ENCODE results near the gene SYCE1. TPM values are rescaled to one million over a fixed set of nuclear protein-coding genes. Genes with fewer than 3 reads are reported as not detected.
"Not testable (repeated sequence)": the region's sequence is repeated elsewhere in the genome, so short reads cannot be mapped to it uniquely, and the experiment has no call there.

Gene SYCE1
- polyA plus RNA-seq, 2 donors, result 0.39 to 2.2 TPM

- Histone ChIP-seq H3K27ac (ENCODE audit: low read depth in 2 of 2, low read length in 1 of 2) (no peak overlapping the region), H3K36me3 (ENCODE audit: control insufficient read depth in 2 of 2, insufficient read depth in 2 of 2, low read length in 1 of 2) (no peaks in the 10 kb centered on the region), H3K9me3 (ENCODE audit: control insufficient read depth in 2 of 2, insufficient read depth in 1 of 2, low read depth in 1 of 2, low read length in 1 of 2) (peaks cover 0 to 3% of the 10 kb centered on the region in 2 donors), H3K4me3 (ENCODE audit: low read depth in 1 of 2, low read length in 2 of 2) (no peak overlapping the region), H3K4me1 (ENCODE audit: control insufficient read depth in 2 of 2, insufficient read depth in 2 of 2, low read length in 1 of 2) (no peaks in the 10 kb centered on the region), H3K27me3 (ENCODE audit: control insufficient read depth in 1 of 2, insufficient read depth in 2 of 2, low read length in 2 of 2) (peaks cover 0 to 5% of the 10 kb centered on the region in 2 donors)
- WGBS, 2 donors, result 73 to 76% methylated on average over 10 of the region's 10 CpGs
Observed at GRCh38 chr10:133590970-133591359, 25.6 kb upstream of the SYCE1 start.

GRCh38 chr10:133590226-133590969, 25.0 kb upstream of the SYCE1 start:
- 71 to 81% methylated on average over 13 of the region's 13 CpGs for WGBS, 2 donors
- Histone ChIP-seq H3K27ac (ENCODE audit: low read depth in 2 of 2, low read length in 1 of 2) (no peak overlapping the region), H3K4me3 (ENCODE audit: low read depth in 1 of 2, low read length in 2 of 2) (no peak overlapping the region), H3K9me3 (ENCODE audit: control insufficient read depth in 2 of 2, insufficient read depth in 1 of 2, low read depth in 1 of 2, low read length in 1 of 2) (peaks cover 0 to 3% of the 10 kb centered on the region in 2 donors), H3K4me1 (ENCODE audit: control insufficient read depth in 2 of 2, insufficient read depth in 2 of 2, low read length in 1 of 2) (no peaks in the 10 kb centered on the region), H3K27me3 (ENCODE audit: control insufficient read depth in 1 of 2, insufficient read depth in 2 of 2, low read length in 2 of 2) (peaks cover 0 to 5% of the 10 kb centered on the region in 2 donors), H3K36me3 (ENCODE audit: control insufficient read depth in 2 of 2, insufficient read depth in 2 of 2, low read length in 1 of 2) (no peaks in the 10 kb centered on the region)

GRCh38 chr10:133577037-133577436, 11.7 kb upstream of the SYCE1 start:
- not testable (repeated sequence) for H3K4me3 ChIP-seq (ENCODE audit: low read depth in 1 of 2, low read length in 2 of 2); H3K27ac ChIP-seq (ENCODE audit: low read depth in 2 of 2, low read length in 1 of 2); H3K27me3 ChIP-seq (ENCODE audit: control insufficient read depth in 1 of 2, insufficient read depth in 2 of 2, low read length in 2 of 2); H3K9me3 ChIP-seq (ENCODE audit: control insufficient read depth in 2 of 2, insufficient read depth in 1 of 2, low read depth in 1 of 2, low read length in 1 of 2); H3K4me1 ChIP-seq (ENCODE audit: control insufficient read depth in 2 of 2, insufficient read depth in 2 of 2, low read length in 1 of 2); H3K36me3 ChIP-seq (ENCODE audit: control insufficient read depth in 2 of 2, insufficient read depth in 2 of 2, low read length in 1 of 2)
- WGBS, 2 donors, result 78 to 84% methylated on average over 8 to 17 of the region's 31 CpGs

GRCh38 chr10:133573460-133573859, 8.1 kb upstream of the SYCE1 start:
- H3K27me3 ChIP-seq (ENCODE audit: control insufficient read depth in 1 of 2, insufficient read depth in 2 of 2, low read length in 2 of 2); H3K27ac ChIP-seq (ENCODE audit: low read depth in 2 of 2, low read length in 1 of 2); H3K9me3 ChIP-seq (ENCODE audit: control insufficient read depth in 2 of 2, insufficient read depth in 1 of 2, low read depth in 1 of 2, low read length in 1 of 2); H3K36me3 ChIP-seq (ENCODE audit: control insufficient read depth in 2 of 2, insufficient read depth in 2 of 2, low read length in 1 of 2); H3K4me1 ChIP-seq (ENCODE audit: control insufficient read depth in 2 of 2, insufficient read depth in 2 of 2, low read length in 1 of 2); H3K4me3 ChIP-seq (ENCODE audit: low read depth in 1 of 2, low read length in 2 of 2): not testable (repeated sequence)
- 68 to 71% methylated on average over 1 of the region's 1 CpG for WGBS, 2 donors

- not testable (repeated sequence) for H3K9me3 ChIP-seq (ENCODE audit: control insufficient read depth in 2 of 2, insufficient read depth in 1 of 2, low read depth in 1 of 2, low read length in 1 of 2); H3K4me3 ChIP-seq (ENCODE audit: low read depth in 1 of 2, low read length in 2 of 2); H3K4me1 ChIP-seq (ENCODE audit: control insufficient read depth in 2 of 2, insufficient read depth in 2 of 2, low read length in 1 of 2); H3K27me3 ChIP-seq (ENCODE audit: control insufficient read depth in 1 of 2, insufficient read depth in 2 of 2, low read length in 2 of 2); H3K27ac ChIP-seq (ENCODE audit: low read depth in 2 of 2, low read length in 1 of 2); H3K36me3 ChIP-seq (ENCODE audit: control insufficient read depth in 2 of 2, insufficient read depth in 2 of 2, low read length in 1 of 2)
- WGBS, 2 donors, result 86 to 91% methylated on average over 11 of the region's 11 CpGs
Observed at GRCh38 chr10:133572055-133572454, 6.7 kb upstream of the SYCE1 start.

GRCh38 chr10:133569801-133570200, 4.4 kb upstream of the SYCE1 start:
- H3K27me3 ChIP-seq (ENCODE audit: control insufficient read depth in 1 of 2, insufficient read depth in 2 of 2, low read length in 2 of 2); H3K4me3 ChIP-seq (ENCODE audit: low read depth in 1 of 2, low read length in 2 of 2); H3K27ac ChIP-seq (ENCODE audit: low read depth in 2 of 2, low read length in 1 of 2); H3K36me3 ChIP-seq (ENCODE audit: control insufficient read depth in 2 of 2, insufficient read depth in 2 of 2, low read length in 1 of 2); H3K4me1 ChIP-seq (ENCODE audit: control insufficient read depth in 2 of 2, insufficient read depth in 2 of 2, low read length in 1 of 2): not testable (repeated sequence)
- H3K9me3 ChIP-seq (ENCODE audit: control insufficient read depth in 2 of 2, insufficient read depth in 1 of 2, low read depth in 1 of 2, low read length in 1 of 2), result peaks cover 8 to 16% of the 10 kb centered on the region in 2 donors
- 46 to 66% methylated on average over 14 to 17 of the region's 21 CpGs for WGBS, 2 donors

GRCh38 chr10:133568831-133569527, 3.6 kb upstream of the SYCE1 start:
- not testable (repeated sequence) for H3K27ac ChIP-seq (ENCODE audit: low read depth in 2 of 2, low read length in 1 of 2); H3K36me3 ChIP-seq (ENCODE audit: control insufficient read depth in 2 of 2, insufficient read depth in 2 of 2, low read length in 1 of 2); H3K4me1 ChIP-seq (ENCODE audit: control insufficient read depth in 2 of 2, insufficient read depth in 2 of 2, low read length in 1 of 2); H3K27me3 ChIP-seq (ENCODE audit: control insufficient read depth in 1 of 2, insufficient read depth in 2 of 2, low read length in 2 of 2); H3K4me3 ChIP-seq (ENCODE audit: low read depth in 1 of 2, low read length in 2 of 2)
- H3K9me3 ChIP-seq (ENCODE audit: control insufficient read depth in 2 of 2, insufficient read depth in 1 of 2, low read depth in 1 of 2, low read length in 1 of 2), result peaks cover 8 to 16% of the 10 kb centered on the region in 2 donors
- WGBS, 2 donors, result 12 to 60% methylated on average over 7 to 15 of the region's 80 CpGs

- 91% methylated on average over 21 to 22 of the region's 22 CpGs for WGBS, 2 donors
- Histone ChIP-seq H3K4me3 (ENCODE audit: low read depth in 1 of 2, low read length in 2 of 2) (no peak overlapping the region), H3K9me3 (ENCODE audit: control insufficient read depth in 2 of 2, insufficient read depth in 1 of 2, low read depth in 1 of 2, low read length in 1 of 2) (peaks cover 8 to 16% of the 10 kb centered on the region in 2 donors), H3K27me3 (ENCODE audit: control insufficient read depth in 1 of 2, insufficient read depth in 2 of 2, low read length in 2 of 2) (no peaks in the 10 kb centered on the region), H3K4me1 (ENCODE audit: control insufficient read depth in 2 of 2, insufficient read depth in 2 of 2, low read length in 1 of 2) (no peaks in the 10 kb centered on the region), H3K36me3 (ENCODE audit: control insufficient read depth in 2 of 2, insufficient read depth in 2 of 2, low read length in 1 of 2) (no peaks in the 10 kb centered on the region), H3K27ac (ENCODE audit: low read depth in 2 of 2, low read length in 1 of 2) (no peak overlapping the region)
Observed at GRCh38 chr10:133568287-133568614, 2.9 kb upstream of the SYCE1 start.

- Histone ChIP-seq H3K36me3 (ENCODE audit: control insufficient read depth in 2 of 2, insufficient read depth in 2 of 2, low read length in 1 of 2) (no peaks in the 10 kb centered on the region), H3K9me3 (ENCODE audit: control insufficient read depth in 2 of 2, insufficient read depth in 1 of 2, low read depth in 1 of 2, low read length in 1 of 2) (peaks cover 8 to 16% of the 10 kb centered on the region in 2 donors), H3K4me1 (ENCODE audit: control insufficient read depth in 2 of 2, insufficient read depth in 2 of 2, low read length in 1 of 2) (no peaks in the 10 kb centered on the region), H3K27ac (ENCODE audit: low read depth in 2 of 2, low read length in 1 of 2) (no peak overlapping the region), H3K4me3 (ENCODE audit: low read depth in 1 of 2, low read length in 2 of 2) (no peak overlapping the region), H3K27me3 (ENCODE audit: control insufficient read depth in 1 of 2, insufficient read depth in 2 of 2, low read length in 2 of 2) (no peaks in the 10 kb centered on the region)
- WGBS, 2 donors, result 91% methylated on average over 27 to 29 of the region's 29 CpGs
Observed at GRCh38 chr10:133567609-133568286, 2.4 kb upstream of the SYCE1 start.

Measured in esophagus (tissue), 2 donors.